ENCODE data around the gene DLG2.
"Not testable (repeated sequence)": the region's sequence is repeated elsewhere in the genome, so short reads cannot be mapped to it uniquely, and the experiment has no call there.

The DLG2 gene

DNA sequence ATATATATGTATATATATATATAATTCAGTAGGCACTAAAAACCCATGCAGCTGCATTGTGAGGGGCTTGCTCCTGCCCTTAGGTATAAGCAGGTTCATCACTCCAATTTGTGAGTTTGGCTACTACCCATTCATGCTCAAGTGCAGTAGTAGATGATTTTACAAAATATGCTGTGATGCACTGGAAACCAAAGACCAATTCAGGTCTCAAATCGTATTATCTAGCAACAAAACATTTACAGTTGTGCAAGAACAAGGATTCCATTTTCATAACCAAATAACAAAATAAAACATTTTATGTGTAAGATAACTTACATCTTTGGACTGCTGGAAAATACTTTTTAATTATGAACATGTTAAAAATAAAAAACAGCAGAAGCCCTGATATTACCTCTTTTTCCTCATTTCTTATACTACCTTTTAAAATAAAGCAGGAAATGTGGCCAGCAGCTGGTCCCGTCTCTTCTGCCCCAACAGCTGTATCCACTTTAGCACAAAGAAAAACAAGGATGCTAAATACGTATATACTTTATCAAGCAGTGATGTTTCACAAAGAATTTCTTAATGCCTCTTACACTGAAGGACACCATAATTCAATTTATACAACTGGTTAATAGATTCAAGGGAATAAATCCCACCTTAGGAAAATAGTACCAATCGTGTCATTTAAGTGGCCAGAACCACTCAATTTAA is 35.0 kb upstream of the DLG2 start:
- Histone ChIP-seq H3K9ac (ENCODE audit: low read depth, low read length) (peak overlapping the region; percentile 99), H3K4me1 (ENCODE audit: control insufficient read depth, insufficient read depth, low read length) (peaks cover 35% of the 10 kb centered on the region), H3K4me2 (ENCODE audit: low read length) (peak overlapping the region; percentile 91), H3K27me3 (ENCODE audit: control insufficient read depth, insufficient read depth, low read length) (no peaks in the 10 kb centered on the region), H3K36me3 (ENCODE audit: insufficient read depth, low read length) (peaks cover 52% of the 10 kb centered on the region), H3K4me3 (ENCODE audit: low read length) (peak overlapping the region; percentile 95), H3K9me3 (replicated peaks; ENCODE audit: low read length) (no peaks in the 10 kb centered on the region)

DNA sequence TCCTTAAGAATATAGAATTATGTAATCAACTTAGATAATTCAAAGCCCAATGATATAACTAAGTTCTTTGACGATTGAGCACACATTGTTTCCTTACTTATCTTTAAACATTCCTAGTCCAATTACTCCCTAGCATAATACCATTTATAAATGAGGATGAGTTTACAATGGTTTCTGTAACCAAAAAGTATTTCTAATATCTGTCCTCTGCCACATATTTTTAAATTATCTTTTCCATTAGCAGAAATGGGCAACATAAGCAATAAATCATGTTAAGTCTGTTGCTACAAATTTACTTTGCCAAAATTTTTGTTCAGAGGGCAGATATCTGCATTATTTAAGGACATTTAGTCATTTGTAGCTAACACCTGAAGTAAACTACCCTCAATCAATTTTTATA is 31.0 kb upstream of the DLG2 start:
- Histone ChIP-seq H3K9me3 (replicated peaks; ENCODE audit: low read length) (no peaks in the 10 kb centered on the region), H3K36me3 (ENCODE audit: insufficient read depth, low read length) (peaks cover 67% of the 10 kb centered on the region), H3K9ac (ENCODE audit: low read depth, low read length) (no peak overlapping the region), H3K27me3 (ENCODE audit: control insufficient read depth, insufficient read depth, low read length) (no peaks in the 10 kb centered on the region), H3K4me2 (ENCODE audit: low read length) (no peak overlapping the region), H3K4me1 (ENCODE audit: control insufficient read depth, insufficient read depth, low read length) (peaks cover 28% of the 10 kb centered on the region), H3K4me3 (ENCODE audit: low read length) (no peak overlapping the region)

DNA sequence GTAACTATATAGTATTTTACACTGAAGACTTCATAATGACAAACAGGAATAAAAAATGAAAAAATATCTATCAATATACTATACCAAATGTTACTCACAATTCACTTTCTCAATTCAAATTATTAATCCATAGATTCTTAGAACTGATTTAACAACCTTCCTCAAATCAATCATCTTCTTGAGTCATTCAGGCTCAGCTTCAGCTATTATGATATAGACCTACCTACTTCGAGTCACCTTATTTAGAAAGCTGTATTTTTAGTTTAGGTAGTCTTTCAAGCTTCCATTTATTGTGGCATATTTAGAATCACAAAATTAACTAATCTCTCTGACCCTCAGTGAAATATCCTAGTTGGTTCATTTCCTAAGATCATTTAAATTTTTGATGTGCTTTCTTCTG is 29.6 kb upstream of the DLG2 start:
- Histone ChIP-seq H3K27me3 (ENCODE audit: control insufficient read depth, insufficient read depth, low read length) (no peaks in the 10 kb centered on the region), H3K9ac (ENCODE audit: low read depth, low read length) (no peak overlapping the region), H3K4me2 (ENCODE audit: low read length) (no peak overlapping the region), H3K36me3 (ENCODE audit: insufficient read depth, low read length) (peaks cover 66% of the 10 kb centered on the region), H3K4me1 (ENCODE audit: control insufficient read depth, insufficient read depth, low read length) (peaks cover 28% of the 10 kb centered on the region), H3K9me3 (replicated peaks; ENCODE audit: low read length) (no peaks in the 10 kb centered on the region), H3K4me3 (ENCODE audit: low read length) (no peak overlapping the region)

DNA sequence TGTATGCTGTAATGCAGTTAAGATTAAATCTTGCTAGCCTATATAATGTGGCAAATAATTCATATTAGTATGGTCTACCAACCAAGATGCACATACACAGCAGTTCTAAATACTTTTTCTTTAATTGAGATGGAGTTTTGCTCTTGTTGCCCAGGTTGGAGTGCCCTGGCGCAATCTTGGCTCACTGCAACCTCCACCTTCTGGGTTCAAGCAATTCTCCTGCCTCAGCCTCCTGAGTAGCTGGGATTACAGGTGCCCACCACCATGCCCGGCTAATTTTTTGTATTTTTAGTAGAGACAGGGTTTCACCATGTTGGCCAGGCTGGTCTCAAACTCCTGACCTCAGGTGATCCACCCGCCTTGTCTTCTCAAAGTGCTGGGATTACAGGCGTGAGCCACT is 27.2 kb upstream of the DLG2 start:
- H3K4me3 ChIP-seq (ENCODE audit: low read length); H3K9me3 ChIP-seq (replicated peaks; ENCODE audit: low read length); H3K4me1 ChIP-seq (ENCODE audit: control insufficient read depth, insufficient read depth, low read length); H3K9ac ChIP-seq (ENCODE audit: low read depth, low read length); H3K4me2 ChIP-seq (ENCODE audit: low read length); H3K27me3 ChIP-seq (ENCODE audit: control insufficient read depth, insufficient read depth, low read length): not testable (repeated sequence)
- H3K36me3 ChIP-seq (ENCODE audit: insufficient read depth, low read length), result peaks cover 52% of the 10 kb centered on the region

DNA sequence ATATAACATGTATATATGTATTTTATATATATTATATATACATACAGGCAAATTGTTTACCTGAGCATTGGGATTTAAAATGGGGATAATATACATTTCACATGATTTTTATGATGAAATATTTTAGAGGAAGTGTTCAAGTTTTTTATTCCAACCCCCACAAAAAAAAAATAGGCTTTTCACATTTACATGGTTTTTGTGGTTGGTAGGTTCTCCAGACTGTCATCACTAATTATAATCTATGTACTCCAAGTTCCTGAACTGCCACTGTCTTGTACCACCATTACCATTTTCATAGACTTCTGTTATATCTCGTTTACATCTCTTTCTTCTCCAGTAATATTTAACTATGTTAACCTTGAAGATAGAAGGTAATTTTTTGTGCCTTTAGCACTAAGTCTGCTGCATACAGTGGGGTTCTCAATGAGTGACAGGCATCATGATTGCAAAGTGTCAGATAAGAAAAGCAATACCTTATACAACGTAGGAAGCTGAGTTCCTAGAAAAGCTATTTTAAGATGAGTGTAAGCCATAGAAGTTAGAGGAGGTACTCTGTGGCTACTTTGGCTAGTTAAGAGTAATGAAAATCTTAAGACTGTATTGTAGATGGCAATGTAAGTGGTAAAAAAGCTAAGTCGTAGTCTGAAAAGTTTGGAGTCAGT is 25.8 kb upstream of the DLG2 start:
- Histone ChIP-seq H3K27me3 (ENCODE audit: control insufficient read depth, insufficient read depth, low read length) (no peaks in the 10 kb centered on the region), H3K4me3 (ENCODE audit: low read length) (no peak overlapping the region), H3K4me1 (ENCODE audit: control insufficient read depth, insufficient read depth, low read length) (peaks cover 6% of the 10 kb centered on the region), H3K9ac (ENCODE audit: low read depth, low read length) (no peak overlapping the region), H3K36me3 (ENCODE audit: insufficient read depth, low read length) (peaks cover 38% of the 10 kb centered on the region), H3K4me2 (ENCODE audit: low read length) (no peak overlapping the region), H3K9me3 (replicated peaks; ENCODE audit: low read length) (no peaks in the 10 kb centered on the region)

DNA sequence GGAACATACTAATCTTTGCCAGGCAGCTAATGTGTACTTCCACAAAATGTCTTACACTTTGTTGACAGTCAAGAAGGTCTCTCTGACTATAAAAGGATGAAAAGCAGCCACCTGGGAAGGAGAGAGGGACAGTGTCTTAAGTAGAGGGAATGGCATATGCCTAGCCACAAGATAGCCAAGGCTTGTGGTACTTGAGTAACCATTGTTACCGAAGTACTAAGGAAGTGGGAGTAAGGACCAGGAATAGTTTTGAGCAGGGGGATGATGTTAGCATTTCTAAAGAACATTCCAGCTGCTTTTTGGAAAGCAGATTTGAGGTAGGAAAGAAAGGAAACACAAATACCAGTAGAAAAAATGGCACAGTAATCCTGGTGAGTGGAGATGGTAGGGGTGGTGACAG is 24.0 kb upstream of the DLG2 start:
- H3K9ac ChIP-seq (ENCODE audit: low read depth, low read length), result no peak overlapping the region

DNA sequence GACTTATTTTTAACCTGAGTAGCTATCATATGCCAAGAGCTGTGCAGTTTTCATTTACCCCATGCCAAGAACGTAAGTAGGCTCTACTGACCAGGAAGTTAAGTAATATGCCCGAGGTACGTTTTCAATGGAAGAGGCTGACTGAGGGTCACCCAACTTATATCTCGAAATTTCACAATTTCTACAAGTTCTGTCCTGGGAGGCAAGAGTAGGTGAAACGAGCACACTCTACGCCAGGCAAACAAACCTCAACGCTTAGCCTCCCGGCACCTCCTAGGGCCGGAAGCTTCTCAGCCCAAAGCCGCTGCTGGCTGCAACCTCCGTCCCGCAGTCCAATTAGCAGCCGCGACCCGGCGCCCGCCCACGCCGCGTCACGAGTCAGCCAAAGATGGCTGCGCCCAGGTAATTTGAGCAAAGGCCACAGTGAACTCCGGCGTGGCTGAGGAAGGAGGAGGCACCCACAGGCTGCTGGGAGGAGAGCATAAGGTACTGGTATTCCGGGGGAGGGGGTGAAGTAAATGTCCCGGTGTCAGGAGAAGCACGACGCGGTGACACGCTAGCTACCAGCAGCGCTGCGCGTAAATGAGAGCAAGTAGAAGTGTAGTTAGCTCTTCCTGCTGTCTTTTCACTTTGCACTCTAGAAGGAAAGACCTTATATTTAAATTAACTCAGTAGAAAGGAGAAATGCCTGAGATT is 20.6 kb upstream of the DLG2 start, which contains the start of gene TMEM126A:
Gene TMEM126A, plus strand, starts transcription at position 364 of the 696 bp plus-strand sequence. CDS start 2,289 bp downstream, outside the sequence.
- Histone ChIP-seq H3K27me3 (ENCODE audit: control insufficient read depth, insufficient read depth, low read length) (peaks cover 9% of the 10 kb centered on the region), H3K9ac (ENCODE audit: low read depth, low read length) (peak within 1 kb of the TSS; percentile 87), H3K4me2 (ENCODE audit: low read length) (peak within 1 kb of the TSS; percentile 86)

More for the DNA sequence above, 24.0 kb upstream of the DLG2 start:
- no peaks in the 10 kb centered on the region for H3K9me3 ChIP-seq (replicated peaks; ENCODE audit: low read length)
- H3K4me3 ChIP-seq (ENCODE audit: low read length), result no peak overlapping the region
- H3K36me3 ChIP-seq (ENCODE audit: insufficient read depth, low read length), result peaks cover 20% of the 10 kb centered on the region
- peaks cover 11% of the 10 kb centered on the region for H3K4me1 ChIP-seq (ENCODE audit: control insufficient read depth, insufficient read depth, low read length)
- H3K27me3 ChIP-seq (ENCODE audit: control insufficient read depth, insufficient read depth, low read length), result no peaks in the 10 kb centered on the region
- no peak overlapping the region for H3K4me2 ChIP-seq (ENCODE audit: low read length)

DNA sequence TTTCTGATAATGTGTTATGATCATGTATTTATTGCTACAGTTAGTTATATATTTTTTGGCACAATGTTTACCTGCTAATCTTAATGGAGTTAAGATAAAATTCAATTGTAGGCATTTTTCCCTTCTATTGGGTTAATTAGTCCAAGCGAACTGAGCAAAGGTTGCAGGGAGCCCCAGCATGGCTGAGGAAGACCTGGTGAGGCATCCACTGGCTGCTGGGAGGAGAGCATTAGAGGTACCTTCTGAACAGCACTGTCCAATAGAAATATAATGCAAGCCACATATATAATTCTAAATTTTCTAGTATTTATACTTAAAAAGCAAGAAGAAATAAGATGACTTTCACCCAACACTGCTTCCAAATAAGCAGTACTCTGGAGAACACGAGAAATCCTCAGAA is 19.9 kb upstream of the DLG2 start:
- H3K4me2 ChIP-seq (ENCODE audit: low read length), result peak overlapping the region; percentile 86
- peaks cover 11% of the 10 kb centered on the region for H3K4me1 ChIP-seq (ENCODE audit: control insufficient read depth, insufficient read depth, low read length)
- H3K4me3 ChIP-seq (ENCODE audit: low read length), result peak overlapping the region; percentile 85
- peak overlapping the region; percentile 87 for H3K9ac ChIP-seq (ENCODE audit: low read depth, low read length)
- H3K36me3 ChIP-seq (ENCODE audit: insufficient read depth, low read length), result peaks cover 3% of the 10 kb centered on the region
- peaks cover 13% of the 10 kb centered on the region for H3K27me3 ChIP-seq (ENCODE audit: control insufficient read depth, insufficient read depth, low read length)
- no peaks in the 10 kb centered on the region for H3K9me3 ChIP-seq (replicated peaks; ENCODE audit: low read length)

More for the DNA sequence above, 20.6 kb upstream of the DLG2 start, which contains the start of gene TMEM126A:
- H3K4me1 ChIP-seq (ENCODE audit: control insufficient read depth, insufficient read depth, low read length), result peaks cover 11% of the 10 kb centered on the region
- H3K36me3 ChIP-seq (ENCODE audit: insufficient read depth, low read length), result peaks cover 3% of the 10 kb centered on the region
- H3K4me3 ChIP-seq (ENCODE audit: low read length), result peak within 1 kb of the TSS; percentile 85
- H3K9me3 ChIP-seq (replicated peaks; ENCODE audit: low read length), result no peaks in the 10 kb centered on the region

DNA sequence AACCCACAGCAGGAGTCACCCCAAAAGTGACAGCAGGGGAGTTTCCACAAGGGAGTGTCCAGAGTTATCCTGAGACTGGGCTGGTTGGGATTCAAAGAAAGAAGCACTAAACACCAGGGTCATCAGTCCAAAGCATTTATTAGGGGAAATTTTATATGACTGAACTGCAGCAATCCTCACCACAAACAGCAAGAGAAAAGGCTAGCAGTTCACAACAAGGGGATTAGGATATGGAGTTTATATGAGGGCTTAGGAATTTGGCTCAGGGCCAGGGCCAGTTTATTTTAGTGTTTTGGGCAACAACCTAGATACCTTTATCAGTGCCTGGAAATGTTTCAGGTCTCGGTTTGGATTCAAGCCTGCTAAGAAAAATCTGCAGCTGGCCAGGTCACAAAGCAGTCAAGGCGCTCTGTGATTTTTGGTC is 16.1 kb upstream of the DLG2 start:
- Histone ChIP-seq H3K4me3 (ENCODE audit: low read length) (no peak overlapping the region), H3K9me3 (replicated peaks; ENCODE audit: low read length) (no peaks in the 10 kb centered on the region), H3K27me3 (ENCODE audit: control insufficient read depth, insufficient read depth, low read length) (peaks cover 13% of the 10 kb centered on the region), H3K9ac (ENCODE audit: low read depth, low read length) (no peak overlapping the region), H3K4me1 (ENCODE audit: control insufficient read depth, insufficient read depth, low read length) (peaks cover 5% of the 10 kb centered on the region), H3K36me3 (ENCODE audit: insufficient read depth, low read length) (no peaks in the 10 kb centered on the region), H3K4me2 (ENCODE audit: low read length) (no peak overlapping the region)

DNA sequence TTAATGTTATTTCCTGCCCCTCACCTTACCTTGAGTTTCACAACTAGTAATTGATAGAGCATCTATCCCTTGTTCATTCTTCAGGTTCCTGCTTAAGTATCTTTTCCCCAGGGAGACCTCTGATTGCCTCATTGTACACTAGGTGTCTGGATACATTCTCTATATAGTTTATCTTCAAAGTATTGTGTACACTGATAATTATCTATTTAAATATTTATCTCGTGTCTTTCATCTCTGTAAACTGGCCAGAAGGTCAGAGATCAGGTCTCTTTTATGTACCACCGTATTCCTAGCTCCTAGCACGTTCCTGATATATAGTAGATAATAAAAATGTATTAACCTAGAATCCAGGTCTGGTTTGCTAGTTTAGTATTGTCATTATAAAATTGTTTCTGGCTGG is 7.6 kb upstream of the DLG2 start:
- Histone ChIP-seq H3K4me3 (ENCODE audit: low read length) (no peak overlapping the region), H3K4me2 (ENCODE audit: low read length) (no peak overlapping the region), H3K36me3 (ENCODE audit: insufficient read depth, low read length) (peaks cover 35% of the 10 kb centered on the region), H3K9me3 (replicated peaks; ENCODE audit: low read length) (no peaks in the 10 kb centered on the region), H3K4me1 (ENCODE audit: control insufficient read depth, insufficient read depth, low read length) (no peaks in the 10 kb centered on the region), H3K9ac (ENCODE audit: low read depth, low read length) (no peak overlapping the region), H3K27me3 (ENCODE audit: control insufficient read depth, insufficient read depth, low read length) (no peaks in the 10 kb centered on the region)

DNA sequence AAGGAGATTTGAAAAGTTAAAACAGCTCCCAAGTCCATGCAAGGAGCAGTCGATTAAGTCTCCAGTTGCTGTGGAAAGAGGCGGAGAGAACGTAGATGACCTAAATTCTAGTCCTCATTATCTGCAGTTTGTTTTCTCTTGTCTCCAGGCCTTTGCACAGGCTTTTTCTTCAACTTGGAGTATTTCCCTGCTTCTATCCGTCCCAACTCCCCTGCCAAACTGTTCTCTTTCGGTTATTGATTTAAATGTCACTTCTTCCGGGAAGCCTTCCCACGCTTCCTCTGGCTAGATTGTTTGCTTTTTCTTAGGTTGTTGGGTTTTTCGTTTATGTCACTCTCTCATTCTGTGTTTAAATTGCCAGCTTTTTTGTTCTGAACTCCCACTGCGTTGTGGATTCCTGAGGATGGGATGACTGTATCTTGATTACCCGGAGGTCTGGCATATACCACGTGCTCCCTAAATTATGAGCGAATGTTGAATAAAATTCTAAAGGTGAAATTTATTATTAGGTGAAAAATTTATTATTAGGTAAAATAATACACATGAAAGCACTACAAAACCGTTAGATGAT is 1.7 kb upstream of the DLG2 start:
- H3K36me3 ChIP-seq (ENCODE audit: insufficient read depth, low read length), result peaks cover 12% of the 10 kb centered on the region
- no peaks in the 10 kb centered on the region for H3K27me3 ChIP-seq (ENCODE audit: control insufficient read depth, insufficient read depth, low read length)
- peaks cover 9% of the 10 kb centered on the region for H3K4me1 ChIP-seq (ENCODE audit: control insufficient read depth, insufficient read depth, low read length)
- H3K4me3 ChIP-seq (ENCODE audit: low read length), result peak overlapping the region; percentile 82
- H3K9ac ChIP-seq (ENCODE audit: low read depth, low read length), result peak overlapping the region; percentile 80
- H3K9me3 ChIP-seq (replicated peaks; ENCODE audit: low read length), result no peaks in the 10 kb centered on the region
- peak overlapping the region; percentile 78 for H3K4me2 ChIP-seq (ENCODE audit: low read length)

Data from skeletal muscle satellite cell (primary cell).